ENCODE results near the gene LRMDA. TPM values are rescaled to one million over a fixed set of nuclear protein-coding genes. Genes with fewer than 3 reads are reported as not detected.

LRMDA gene
- total RNA-seq, 2 donors from 2014 or later, result 12.2 to 25.4 TPM

DNA sequence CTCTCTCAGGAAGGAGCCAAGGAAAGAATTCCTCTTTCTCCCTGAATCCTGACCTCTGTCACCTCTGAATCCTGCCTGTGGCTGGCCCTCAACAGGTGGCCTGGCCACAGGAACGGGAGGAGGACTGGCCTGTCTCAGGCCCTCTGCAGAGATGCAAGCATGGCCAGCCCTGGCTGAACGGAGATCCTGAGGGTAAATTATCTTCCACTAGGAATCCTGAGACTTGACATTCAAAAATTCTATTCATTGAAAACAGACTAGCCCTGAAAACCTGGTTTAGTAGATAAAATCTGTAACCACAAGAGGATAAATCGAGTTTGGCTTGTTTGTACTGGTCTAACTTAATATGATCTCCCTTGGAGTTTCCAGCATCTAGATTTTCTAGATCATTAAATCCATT, 579.3 kb downstream of the LRMDA start:
- Histone ChIP-seq H3K27ac (no peak overlapping the region), H3K36me3 (replicated peaks in 1 of 2; ENCODE audit: insufficient read depth in 1 of 2, low read depth in 2 of 2) (no peaks in the 10 kb centered on the region), H3K4me1 (no peaks in the 10 kb centered on the region), H3K4me3 (no peak overlapping the region), H3K9me3 (no peaks in the 10 kb centered on the region), H3K27me3 (no peaks in the 10 kb centered on the region)
- intact Hi-C loops (cut with DNase I), result no loop called here
- 81 to 86% methylated on average over 3 of the region's 3 CpGs for WGBS, 2 donors
- ATAC-seq (no peak), DNase-seq (no peak)
- TF ChIP-seq, protein P1, sequence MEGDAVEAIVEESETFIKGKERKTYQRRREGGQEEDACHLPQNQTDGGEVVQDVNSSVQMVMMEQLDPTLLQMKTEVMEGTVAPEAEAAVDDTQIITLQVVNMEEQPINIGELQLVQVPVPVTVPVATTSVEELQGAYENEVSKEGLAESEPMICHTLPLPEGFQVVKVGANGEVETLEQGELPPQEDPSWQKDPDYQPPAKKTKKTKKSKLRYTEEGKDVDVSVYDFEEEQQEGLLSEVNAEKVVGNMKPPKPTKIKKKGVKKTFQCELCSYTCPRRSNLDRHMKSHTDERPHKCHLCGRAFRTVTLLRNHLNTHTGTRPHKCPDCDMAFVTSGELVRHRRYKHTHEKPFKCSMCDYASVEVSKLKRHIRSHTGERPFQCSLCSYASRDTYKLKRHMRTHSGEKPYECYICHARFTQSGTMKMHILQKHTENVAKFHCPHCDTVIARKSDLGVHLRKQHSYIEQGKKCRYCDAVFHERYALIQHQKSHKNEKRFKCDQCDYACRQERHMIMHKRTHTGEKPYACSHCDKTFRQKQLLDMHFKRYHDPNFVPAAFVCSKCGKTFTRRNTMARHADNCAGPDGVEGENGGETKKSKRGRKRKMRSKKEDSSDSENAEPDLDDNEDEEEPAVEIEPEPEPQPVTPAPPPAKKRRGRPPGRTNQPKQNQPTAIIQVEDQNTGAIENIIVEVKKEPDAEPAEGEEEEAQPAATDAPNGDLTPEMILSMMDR (IDR thresholded peaks at IDR 0.05), result no peak
- TF ChIP-seq POLR2A (IDR thresholded peaks at IDR 0.05), result no peak

DNA sequence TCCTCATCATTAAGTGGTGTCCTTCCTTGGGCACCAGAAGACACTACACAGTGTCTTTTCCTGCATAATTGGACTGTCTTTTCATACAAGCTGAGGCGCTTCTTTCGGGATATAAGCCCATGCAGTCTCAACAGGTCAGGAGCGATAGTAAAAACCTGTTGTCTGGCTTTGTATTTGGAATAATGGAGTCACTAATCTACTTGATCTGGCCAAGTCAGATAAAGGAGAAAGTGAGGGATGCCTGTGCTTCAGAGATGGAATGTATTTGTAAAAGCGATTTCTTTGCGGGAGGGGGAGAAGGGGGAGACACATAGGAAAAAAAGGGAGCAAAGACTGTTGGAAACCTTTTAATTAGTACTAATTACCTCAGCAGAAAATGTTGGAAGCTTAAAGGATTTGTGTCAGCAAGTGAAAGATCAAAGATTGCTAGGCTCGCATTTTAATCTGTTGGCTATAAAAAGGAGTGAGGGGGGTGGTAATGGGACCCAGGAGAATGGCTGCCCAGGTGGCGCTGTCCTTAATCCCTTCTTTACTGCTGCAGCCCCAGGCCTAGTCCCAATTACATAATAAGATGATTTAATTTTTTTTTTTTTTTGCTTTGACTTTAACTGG, 581.4 kb downstream of the LRMDA start:
- TF ChIP-seq POLR2A (IDR thresholded peaks at IDR 0.05), result no peak
- TF ChIP-seq, protein P1 (IDR thresholded peaks at IDR 0.05), result no peak
- intact Hi-C loops (cut with DNase I), result no loop called here
- WGBS, 2 donors, result 88 to 97% methylated on average over 7 of the region's 7 CpGs
- H3K27me3 ChIP-seq, result no peaks in the 10 kb centered on the region
- H3K27ac ChIP-seq, result no peak overlapping the region
- no peak overlapping the region for H3K4me3 ChIP-seq
- no peaks in the 10 kb centered on the region for H3K4me1 ChIP-seq
- no peaks in the 10 kb centered on the region for H3K36me3 ChIP-seq (replicated peaks in 1 of 2; ENCODE audit: insufficient read depth in 1 of 2, low read depth in 2 of 2)
- H3K9me3 ChIP-seq, result no peaks in the 10 kb centered on the region
- ATAC-seq (no peak), DNase-seq (no peak)

DNA sequence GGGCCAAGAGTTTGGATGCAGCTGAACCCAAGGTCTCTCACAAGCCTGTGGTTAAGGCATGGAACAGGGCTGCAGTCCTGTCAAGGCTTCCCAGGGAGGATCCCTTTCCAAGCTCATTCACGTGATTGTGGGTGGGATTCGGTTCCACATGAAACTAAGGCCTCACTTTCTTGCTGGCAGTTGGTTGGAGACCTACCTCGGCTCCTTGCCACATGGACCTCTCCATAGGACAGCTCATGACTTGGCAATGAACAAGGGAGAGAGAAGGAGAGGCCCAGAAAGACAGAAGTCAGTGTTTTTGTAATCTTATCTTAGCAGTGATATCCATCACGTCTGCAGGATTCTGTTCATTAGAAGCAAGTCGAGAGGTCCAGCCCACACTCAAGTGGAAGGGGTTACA, 583.8 kb downstream of the LRMDA start:
- H3K27me3 ChIP-seq, result no peaks in the 10 kb centered on the region
- no peak overlapping the region for H3K4me3 ChIP-seq
- no peaks in the 10 kb centered on the region for H3K9me3 ChIP-seq
- DNase-seq, result peak in 1 of 4 donors; percentile 14
- H3K36me3 ChIP-seq (replicated peaks in 1 of 2; ENCODE audit: insufficient read depth in 1 of 2, low read depth in 2 of 2), result no peaks in the 10 kb centered on the region
- H3K4me1 ChIP-seq, result no peaks in the 10 kb centered on the region
- intact Hi-C loops (cut with DNase I), result no loop called here
- 63 to 78% methylated on average over 5 of the region's 5 CpGs for WGBS, 2 donors
- H3K27ac ChIP-seq, result no peak overlapping the region
- TF ChIP-seq, protein P1 (IDR thresholded peaks at IDR 0.05), result no peak
- no peak for TF ChIP-seq POLR2A (IDR thresholded peaks at IDR 0.05)
- ATAC-seq, result no peak

DNA sequence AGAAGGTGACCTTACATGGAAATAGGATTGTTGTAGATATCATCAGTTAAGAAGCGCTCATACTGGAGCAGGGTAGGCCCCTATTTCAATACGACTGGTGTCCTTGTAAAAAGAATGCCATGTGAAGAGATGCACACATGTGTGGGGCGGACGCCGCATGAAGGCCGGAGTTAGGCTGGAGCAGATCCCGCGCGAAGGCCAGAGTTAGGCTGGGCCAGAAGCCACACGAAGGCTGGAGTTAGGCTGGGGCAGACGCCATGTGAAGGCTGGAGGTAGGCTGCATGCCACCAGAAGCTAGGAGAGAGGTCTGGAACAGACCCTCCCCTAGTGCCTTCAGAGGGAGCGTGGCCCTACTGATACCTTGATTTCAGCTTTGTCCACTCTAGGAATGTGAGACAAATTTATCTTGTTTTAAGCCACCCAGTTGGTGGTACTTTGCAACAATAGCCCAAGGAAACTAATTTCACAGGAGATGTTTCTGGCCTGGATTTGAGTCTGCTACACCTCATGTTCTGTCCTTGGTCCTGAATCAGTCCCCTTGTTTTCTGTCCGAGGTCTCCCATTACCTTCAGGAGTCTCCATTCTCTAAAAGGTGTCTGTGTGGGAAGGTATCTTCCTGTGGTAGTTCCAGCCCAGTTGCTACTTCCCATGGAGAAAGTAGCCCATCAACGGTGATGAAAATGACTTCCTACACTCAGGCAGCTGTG, 585.8 kb downstream of the LRMDA start:
- ATAC-seq, result no peak
- no peak for DNase-seq
- H3K27ac ChIP-seq, result no peak overlapping the region
- no peak for TF ChIP-seq POLR2A (IDR thresholded peaks at IDR 0.05)
- TF ChIP-seq, protein P1 (IDR thresholded peaks at IDR 0.05), result no peak
- intact Hi-C loops (cut with DNase I), result no loop called here
- 90 to 96% methylated on average over 14 of the region's 14 CpGs for WGBS, 2 donors
- H3K9me3 ChIP-seq, result no peaks in the 10 kb centered on the region
- no peaks in the 10 kb centered on the region for H3K27me3 ChIP-seq
- H3K4me1 ChIP-seq, result no peaks in the 10 kb centered on the region
- H3K4me3 ChIP-seq, result no peak overlapping the region
- no peaks in the 10 kb centered on the region for H3K36me3 ChIP-seq (replicated peaks in 1 of 2; ENCODE audit: insufficient read depth in 1 of 2, low read depth in 2 of 2)

Data from body of pancreas (tissue), 4 donors.